NCI-H69 (cell line): ENCODE data around the gene MYO5B.
A peak's percentile ranks its signal among the peaks of the same experiment; 100 is the strongest.
"Not testable (repeated sequence)": the region's sequence is repeated elsewhere in the genome, so short reads cannot be mapped to it uniquely, and the experiment has no call there.

Source experiments
- DNase-seq: peaks from one replicate; lab custom pipeline; 2025; lab: John Stamatoyannopoulos, UW

The MYO5B gene

DNA sequence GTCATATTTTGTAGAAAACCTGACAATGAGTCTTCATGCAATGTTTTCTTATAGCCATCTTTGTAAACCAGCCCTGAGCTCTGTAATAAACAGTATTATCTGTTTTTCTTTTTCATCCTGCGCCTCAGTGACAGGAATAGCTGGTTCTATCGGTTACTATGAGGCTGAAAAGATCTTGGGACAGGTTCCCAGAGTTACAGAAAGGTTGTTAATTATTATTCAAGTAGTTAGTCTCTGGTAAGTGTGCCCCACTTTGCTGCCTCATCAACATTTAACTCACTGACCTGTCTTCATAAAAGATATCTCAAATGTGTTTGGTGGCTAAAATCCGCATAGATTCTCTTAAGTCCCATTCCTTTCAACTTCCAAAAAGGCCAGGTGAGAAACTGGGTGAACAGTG, 400.2 kb downstream of the MYO5B start:
- no peak for DNase-seq

DNA sequence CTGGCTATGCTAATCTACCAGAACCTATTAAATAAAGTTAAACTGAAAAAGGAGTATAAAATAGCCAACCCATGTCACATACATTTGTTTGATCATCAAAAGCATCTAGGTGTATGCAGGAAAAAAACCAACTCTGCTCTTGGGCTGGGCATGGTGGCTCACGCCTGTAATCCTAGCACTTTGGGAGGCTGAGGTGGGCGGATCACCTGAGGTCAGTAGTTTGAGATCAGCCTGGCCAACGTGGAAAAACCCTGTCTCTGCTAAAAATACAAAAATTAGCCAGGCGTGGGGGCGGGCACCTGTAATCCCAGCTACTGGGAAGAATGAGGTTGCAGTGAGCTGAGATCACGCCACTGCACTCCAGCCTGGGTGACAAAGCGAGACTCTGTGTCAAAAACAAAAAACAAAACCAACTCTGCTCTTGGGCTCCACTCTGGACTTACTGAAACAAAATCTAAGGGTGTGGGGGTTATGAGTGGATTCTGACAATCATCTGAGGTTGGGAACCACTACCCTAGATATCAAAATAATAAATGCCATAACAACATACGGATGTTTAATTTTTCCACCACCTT, 405.3 kb downstream of the MYO5B start:
- not testable (repeated sequence) for DNase-seq

DNA sequence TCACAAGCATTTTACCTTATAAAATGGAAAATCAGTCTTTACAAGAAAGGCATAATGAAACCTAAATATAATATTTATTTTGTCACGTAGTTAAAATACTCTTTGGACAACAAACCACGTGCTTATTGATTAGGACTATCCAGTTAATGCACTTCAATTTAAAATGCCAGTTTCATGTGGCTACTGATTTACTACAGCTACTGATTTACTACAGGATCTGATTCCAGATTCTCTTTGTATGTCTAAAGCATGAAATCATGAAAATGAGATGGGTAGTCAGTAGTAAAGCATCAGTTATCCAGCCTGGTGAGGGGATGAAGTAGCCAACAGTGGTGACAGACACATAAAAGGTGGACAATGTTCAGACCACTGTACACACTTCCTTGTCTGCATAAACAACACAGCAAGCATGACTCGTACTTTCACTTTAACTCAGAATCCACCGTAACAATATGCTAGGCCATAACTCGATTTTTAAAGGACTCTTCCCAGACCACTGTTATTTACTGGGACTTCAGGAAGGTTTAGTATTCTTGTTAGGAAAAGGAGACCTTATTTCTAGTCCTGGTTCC, 406.5 kb downstream of the MYO5B start:
- DNase-seq: no peak

DNA sequence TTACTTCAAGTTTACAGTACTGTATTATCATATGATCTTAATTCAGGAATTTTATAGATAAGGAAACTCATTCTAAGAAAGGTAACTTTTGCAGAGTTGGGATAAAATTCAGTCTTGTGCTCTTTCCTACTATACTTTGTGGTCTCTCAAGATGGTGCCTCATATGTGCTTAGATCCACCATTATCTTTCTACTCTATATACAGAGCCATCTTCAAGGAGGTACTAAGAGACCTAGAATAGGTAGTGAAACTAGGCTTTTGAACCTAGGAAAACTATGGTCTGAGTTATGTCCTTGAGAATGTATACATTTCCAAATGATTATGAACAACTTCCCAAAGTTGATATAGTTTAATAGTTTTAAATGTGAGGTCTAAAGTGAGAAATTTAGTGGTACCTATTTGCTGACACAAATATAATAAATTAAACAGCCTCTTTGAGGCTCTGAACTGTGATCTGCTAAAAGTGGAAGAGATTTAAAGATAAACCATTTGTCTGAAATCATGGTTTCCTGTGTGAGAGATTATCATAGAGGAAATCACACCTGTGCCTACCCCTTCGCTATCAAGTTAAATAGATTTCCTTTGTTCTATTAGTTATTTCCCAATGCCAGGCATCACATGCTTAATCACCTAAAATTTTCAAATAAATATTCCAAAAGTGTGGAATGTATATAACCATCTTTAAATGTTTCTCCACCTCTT, 408.8 kb downstream of the MYO5B start:
- DNase-seq: no peak

DNA sequence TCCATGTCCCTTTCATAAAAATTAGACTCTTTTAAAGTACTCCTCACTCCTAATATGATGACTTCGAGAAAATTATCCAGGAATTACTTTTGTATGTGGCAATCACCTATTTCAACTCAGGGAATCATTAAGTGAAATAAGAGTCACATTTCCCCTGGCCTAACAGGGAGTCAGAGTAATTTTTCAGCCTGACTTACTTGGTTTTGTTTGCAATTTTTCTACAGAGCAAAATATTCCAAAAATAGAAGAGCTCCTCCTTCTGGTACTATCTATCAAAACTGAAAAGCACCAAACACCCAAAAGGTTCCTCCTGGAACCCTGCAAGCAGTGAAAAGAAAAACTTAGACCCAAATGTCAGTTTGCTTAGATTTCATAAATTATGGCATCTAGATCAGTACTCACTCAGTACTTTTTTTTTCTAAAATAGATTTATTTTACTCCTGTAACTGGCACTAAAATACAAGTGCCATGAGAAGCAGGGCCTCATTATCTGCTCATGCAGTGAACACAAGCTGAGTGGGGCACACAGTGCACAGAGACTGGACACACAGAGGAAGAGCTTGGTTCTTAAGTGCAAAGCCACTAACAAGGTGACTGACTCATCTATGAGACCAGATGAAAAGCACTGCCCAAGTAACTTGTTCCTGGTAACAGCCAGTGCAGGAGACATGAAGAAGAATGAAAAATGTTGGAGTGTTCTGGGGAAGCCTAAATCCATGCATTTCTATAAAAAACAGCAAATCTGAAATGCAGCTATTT, 410.3 kb downstream of the MYO5B start:
- DNase-seq: no peak

DNA sequence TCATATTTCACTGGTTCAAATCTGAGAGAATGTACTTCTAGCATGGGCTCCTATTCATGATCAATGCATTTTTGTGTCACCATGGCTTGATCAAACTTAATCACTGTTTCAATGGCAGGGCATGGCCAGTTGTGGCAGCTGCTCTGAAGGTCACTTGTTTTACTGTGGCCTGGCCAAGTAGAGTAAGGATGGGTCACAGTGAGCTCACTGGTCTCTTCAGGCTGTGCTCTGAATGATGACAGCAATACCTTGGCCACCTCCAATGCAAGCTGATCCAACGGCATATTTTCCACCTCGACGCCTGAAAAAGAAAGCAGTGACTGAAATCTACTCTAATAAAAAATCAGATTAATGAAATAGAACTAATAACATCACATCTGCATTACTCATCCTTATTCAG, 411.3 kb downstream of the MYO5B start:
- not testable (repeated sequence) for DNase-seq

DNA sequence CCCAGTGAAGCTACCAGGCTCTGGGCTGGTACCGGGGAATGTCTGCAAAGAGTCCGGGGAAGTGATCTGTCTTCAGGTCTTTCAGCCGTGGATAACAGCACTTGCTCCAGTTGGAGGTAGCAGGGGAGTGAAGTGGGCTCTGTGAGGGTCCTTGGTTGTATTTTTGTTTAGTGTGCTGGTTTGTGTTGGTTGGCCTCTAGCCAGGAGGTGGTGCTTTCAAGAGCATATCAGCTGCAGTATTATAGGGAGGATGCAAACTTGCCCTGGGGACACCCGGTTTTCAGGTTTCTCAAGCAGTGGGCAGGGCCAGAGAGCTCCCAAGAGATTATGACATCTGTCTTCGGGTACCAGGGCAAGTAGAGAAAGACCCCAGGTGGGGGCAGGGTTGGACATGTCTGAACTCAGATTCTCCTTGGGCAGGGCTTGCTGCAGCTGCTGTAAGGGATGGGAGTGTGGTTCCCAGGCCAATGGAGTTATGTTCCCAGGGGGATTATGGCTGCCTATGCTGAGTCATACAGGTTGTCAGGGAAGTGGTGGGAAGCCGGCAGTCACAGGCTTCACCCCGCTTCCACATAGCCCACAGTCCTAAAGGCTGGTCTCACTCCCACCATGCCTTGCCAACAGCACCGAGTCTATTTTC, 416.0 kb downstream of the MYO5B start:
- DNase-seq: peak; percentile 26
